Activated T-cell treated with anti-CD3 and anti-CD28 coated beads, Interleukin-2, amount 50 U/mL, for 24 hours (primary cell): ENCODE data around the gene NHLH1.

Experiments
- DNase-seq: peaks from one replicate; pipeline ENCODE4 v3.0.0-alpha.2; 2020
- H3K27ac Mint-ChIP-seq: 2 replicates; pipeline ENCODE4 v1.8.0; 2020; ENCODE audit warnings: mild to moderate bottlenecking, mixed read lengths
- H3K27me3 Mint-ChIP-seq: 2 replicates; pipeline ENCODE4 v1.8.0; 2020; ENCODE audit warnings: mixed read lengths
- H3K36me3 Mint-ChIP-seq: 2 replicates; pipeline ENCODE4 v1.8.0; 2020; ENCODE audit warnings: low read depth, mixed read lengths
- H3K4me1 Mint-ChIP-seq: 2 replicates; pipeline ENCODE4 v1.8.0; 2020; ENCODE audit warnings: low read depth, mixed read lengths
- H3K4me3 Mint-ChIP-seq: 2 replicates; pipeline ENCODE4 v1.8.0; 2020; ENCODE audit warnings: mild to moderate bottlenecking, moderate library complexity, mixed read lengths
- H3K9me3 Mint-ChIP-seq: 2 replicates; pipeline ENCODE4 v1.8.0; 2020; ENCODE audit warnings: mixed read lengths

Gene NHLH1

GRCh38 chr1:160407839-160408801, 41.2 kb downstream of the NHLH1 start:
- Mint-ChIP-seq H3K4me3 (no peak overlapping the region), H3K36me3 (no peaks in the 10 kb centered on the region), H3K4me1 (no peaks in the 10 kb centered on the region), H3K9me3 (no peaks in the 10 kb centered on the region), H3K27ac (no peak overlapping the region), H3K27me3 (no peaks in the 10 kb centered on the region)
- DNase-seq, result no peak

DNA sequence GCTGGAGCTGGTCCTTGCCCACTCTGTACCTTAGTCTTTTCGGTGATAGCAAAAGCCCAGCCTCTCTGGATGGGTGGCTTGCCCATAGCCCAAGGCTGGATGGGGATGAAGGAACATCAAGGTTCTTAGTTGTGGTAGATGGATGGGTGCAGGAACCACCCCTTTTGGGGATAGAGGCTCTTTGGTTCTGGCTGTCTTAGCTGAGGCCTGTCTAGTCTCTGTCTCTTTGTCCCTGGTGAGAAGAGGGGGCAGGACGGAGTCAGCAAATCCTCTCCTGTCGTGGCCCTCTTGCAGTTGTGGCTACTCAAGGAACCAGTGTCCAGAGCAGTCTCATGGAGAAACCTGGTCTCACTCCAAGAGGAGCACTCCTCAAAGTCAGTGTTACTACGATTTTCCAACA, 42.0 kb downstream of the NHLH1 start:
- no peaks in the 10 kb centered on the region for H3K27me3 Mint-ChIP-seq
- no peaks in the 10 kb centered on the region for H3K36me3 Mint-ChIP-seq
- no peak for DNase-seq
- H3K27ac Mint-ChIP-seq, result no peak overlapping the region
- H3K4me3 Mint-ChIP-seq, result no peak overlapping the region
- no peaks in the 10 kb centered on the region for H3K4me1 Mint-ChIP-seq
- H3K9me3 Mint-ChIP-seq, result no peaks in the 10 kb centered on the region

GRCh38 chr1:160409486-160409885, 42.6 kb downstream of the NHLH1 start:
- Mint-ChIP-seq H3K4me1 (no peaks in the 10 kb centered on the region), H3K36me3 (no peaks in the 10 kb centered on the region), H3K9me3 (no peaks in the 10 kb centered on the region), H3K27ac (no peak overlapping the region), H3K27me3 (no peaks in the 10 kb centered on the region), H3K4me3 (no peak overlapping the region)
- no peak for DNase-seq

- Mint-ChIP-seq H3K36me3 (no peaks in the 10 kb centered on the region), H3K4me1 (no peaks in the 10 kb centered on the region), H3K9me3 (no peaks in the 10 kb centered on the region), H3K27ac (no peak overlapping the region), H3K27me3 (no peaks in the 10 kb centered on the region), H3K4me3 (no peak overlapping the region)
- no peak for DNase-seq
Measured at GRCh38 chr1:160410406-160411005, 43.6 kb downstream of the NHLH1 start.

- Mint-ChIP-seq H3K27me3 (no peaks in the 10 kb centered on the region), H3K27ac (no peak overlapping the region), H3K4me1 (no peaks in the 10 kb centered on the region), H3K4me3 (no peak overlapping the region), H3K36me3 (no peaks in the 10 kb centered on the region), H3K9me3 (no peaks in the 10 kb centered on the region)
- DNase-seq, result no peak
Measured at GRCh38 chr1:160411271-160412027, 44.6 kb downstream of the NHLH1 start.

- Mint-ChIP-seq H3K9me3 (no peaks in the 10 kb centered on the region), H3K27me3 (no peaks in the 10 kb centered on the region), H3K4me3 (no peak overlapping the region), H3K27ac (no peak overlapping the region), H3K36me3 (no peaks in the 10 kb centered on the region), H3K4me1 (no peaks in the 10 kb centered on the region)
- no peak for DNase-seq
Measured at GRCh38 chr1:160412028-160412362, 45.1 kb downstream of the NHLH1 start.

DNA sequence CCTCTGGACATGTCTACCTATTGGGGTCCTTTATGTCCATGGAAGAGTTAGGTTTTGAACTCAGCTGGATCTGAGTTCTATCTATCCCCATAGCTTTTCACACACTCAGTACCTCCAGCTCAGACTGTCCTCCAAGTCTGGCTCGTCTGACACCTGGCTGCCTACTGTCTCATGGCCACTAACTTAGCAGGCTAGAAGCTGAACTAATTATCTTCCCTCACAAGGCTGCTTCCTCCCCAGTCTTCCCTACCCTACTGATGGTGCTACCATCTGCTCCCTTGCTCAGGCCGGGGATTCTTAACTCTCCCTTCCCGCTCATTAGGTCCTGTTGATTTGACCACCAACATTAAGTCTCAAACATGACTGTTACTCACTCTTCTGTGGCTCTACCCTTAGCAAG, 46.8 kb downstream of the NHLH1 start:
- Mint-ChIP-seq H3K9me3 (no peaks in the 10 kb centered on the region), H3K36me3 (no peaks in the 10 kb centered on the region)
- DNase-seq, result no peak

GRCh38 chr1:160414881-160415280, 48.0 kb downstream of the NHLH1 start:
- no peak for DNase-seq
- Mint-ChIP-seq H3K36me3 (no peaks in the 10 kb centered on the region), H3K27ac (no peak overlapping the region), H3K9me3 (no peaks in the 10 kb centered on the region), H3K4me1 (no peaks in the 10 kb centered on the region), H3K4me3 (no peak overlapping the region), H3K27me3 (no peaks in the 10 kb centered on the region)

More for the DNA sequence above, 46.8 kb downstream of the NHLH1 start:
- H3K4me1 Mint-ChIP-seq, result no peaks in the 10 kb centered on the region
- no peak overlapping the region for H3K4me3 Mint-ChIP-seq
- no peaks in the 10 kb centered on the region for H3K27me3 Mint-ChIP-seq
- no peak overlapping the region for H3K27ac Mint-ChIP-seq

DNA sequence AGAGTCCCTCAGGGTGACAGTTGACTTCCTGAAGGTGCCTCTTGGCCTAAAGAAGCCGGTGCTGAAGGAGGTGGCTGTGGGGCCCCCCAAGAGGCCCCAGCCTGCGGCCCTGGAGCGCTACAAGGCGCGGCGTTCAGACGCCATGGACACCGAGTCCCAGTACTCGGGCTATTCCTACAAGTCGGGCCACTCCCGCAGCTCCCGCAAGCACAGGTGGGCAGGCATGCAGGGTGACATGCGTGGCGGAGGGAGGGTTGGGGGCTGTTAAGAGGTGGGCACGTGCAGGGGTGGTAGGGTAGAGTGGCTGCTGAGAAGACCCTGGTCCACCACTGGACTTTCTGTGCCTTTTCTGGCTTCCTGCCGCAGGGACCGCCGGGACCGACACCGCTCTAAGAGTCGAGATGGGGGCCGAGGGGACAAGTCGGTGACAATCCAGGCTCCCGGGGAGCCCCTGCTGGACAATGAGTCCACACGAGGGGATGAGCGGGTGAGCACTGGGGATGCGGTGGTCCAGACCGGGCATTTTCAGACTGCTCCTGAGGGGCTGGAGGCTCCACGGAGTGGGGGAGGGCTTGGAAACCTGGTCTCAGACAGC, 48.9 kb downstream of the NHLH1 start:
- Mint-ChIP-seq H3K27ac (no peak overlapping the region), H3K36me3 (no peaks in the 10 kb centered on the region)

DNA sequence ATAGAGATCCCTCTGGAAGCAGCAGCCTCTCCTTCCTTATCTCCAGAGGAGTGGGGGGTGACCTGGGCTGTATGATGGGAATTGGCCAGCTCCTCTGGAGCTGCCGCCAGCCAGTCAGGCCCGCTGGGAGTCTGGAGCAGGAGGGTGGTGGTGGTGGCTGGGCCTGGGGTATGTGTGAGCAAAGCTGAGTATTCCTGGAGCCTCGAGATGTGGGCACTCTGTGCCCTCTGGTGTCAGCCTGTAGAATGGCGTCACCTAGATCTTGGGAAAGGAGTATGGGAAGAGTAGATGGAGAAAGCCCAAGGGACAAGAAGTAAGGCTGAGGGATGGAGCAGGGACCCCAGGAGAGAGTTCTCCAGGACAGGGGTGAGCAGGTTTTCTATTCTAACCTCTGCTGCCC, 49.5 kb downstream of the NHLH1 start:
- Mint-ChIP-seq H3K4me1 (no peaks in the 10 kb centered on the region), H3K4me3 (no peak overlapping the region), H3K27me3 (no peaks in the 10 kb centered on the region), H3K9me3 (no peaks in the 10 kb centered on the region), H3K27ac (no peak overlapping the region), H3K36me3 (no peaks in the 10 kb centered on the region)
- no peak for DNase-seq

More for the DNA sequence above, 48.9 kb downstream of the NHLH1 start:
- no peak for DNase-seq
- Mint-ChIP-seq H3K9me3 (no peaks in the 10 kb centered on the region), H3K4me1 (no peaks in the 10 kb centered on the region), H3K4me3 (no peak overlapping the region), H3K27me3 (no peaks in the 10 kb centered on the region)

DNA sequence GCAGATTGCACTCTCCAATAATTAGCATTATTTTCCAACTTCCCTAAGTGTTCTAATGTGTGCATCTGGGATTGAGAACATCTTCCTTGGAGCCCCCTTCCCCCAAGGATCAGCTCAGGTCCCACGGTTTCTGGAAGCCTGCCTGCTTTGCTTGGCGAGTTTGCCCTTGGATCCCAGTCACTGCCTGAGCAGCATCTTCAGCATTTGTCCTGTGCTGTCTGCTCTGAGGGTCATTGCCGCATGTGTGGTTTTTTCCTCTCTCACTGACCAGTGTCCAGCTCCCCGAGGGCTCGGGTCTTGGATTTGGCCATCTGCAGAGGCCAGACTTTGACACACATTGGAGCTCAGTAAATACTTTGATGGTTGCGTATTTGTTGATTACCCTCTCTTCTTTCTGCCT, 51.6 kb downstream of the NHLH1 start:
- Mint-ChIP-seq H3K36me3 (no peaks in the 10 kb centered on the region), H3K4me1 (no peaks in the 10 kb centered on the region), H3K4me3 (no peak overlapping the region), H3K27me3 (no peaks in the 10 kb centered on the region), H3K9me3 (no peaks in the 10 kb centered on the region), H3K27ac (no peak overlapping the region)
- DNase-seq, result no peak

DNA sequence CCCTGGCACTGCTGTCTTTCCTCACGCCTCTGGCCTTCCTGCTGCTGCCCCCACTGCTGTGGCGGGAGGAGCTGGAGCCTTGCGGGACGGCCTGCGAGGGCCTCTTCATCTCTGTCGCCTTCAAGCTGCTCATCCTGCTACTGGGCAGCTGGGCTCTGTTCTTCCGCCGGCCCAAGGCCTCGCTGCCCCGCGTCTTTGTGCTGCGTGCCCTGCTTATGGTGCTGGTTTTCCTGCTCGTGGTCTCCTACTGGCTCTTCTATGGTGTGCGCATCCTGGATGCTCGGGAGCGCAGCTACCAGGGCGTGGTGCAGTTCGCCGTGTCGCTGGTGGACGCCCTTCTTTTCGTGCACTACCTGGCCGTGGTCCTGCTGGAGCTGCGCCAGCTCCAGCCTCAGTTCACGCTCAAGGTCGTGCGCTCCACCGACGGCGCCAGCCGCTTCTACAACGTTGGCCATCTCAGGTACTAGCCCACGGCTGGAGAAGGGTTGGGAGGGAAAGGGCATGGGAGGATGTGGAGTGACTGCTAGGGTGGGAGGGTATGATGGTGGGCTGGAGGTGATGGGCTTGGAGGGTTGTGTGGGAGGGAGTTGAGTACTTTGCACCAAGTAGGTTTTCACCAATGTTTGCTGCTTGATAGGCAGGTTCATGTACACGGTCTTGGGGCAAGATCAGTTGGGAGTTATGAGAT, 52.4 kb downstream of the NHLH1 start:
- H3K36me3 Mint-ChIP-seq, result no peaks in the 10 kb centered on the region
- H3K27me3 Mint-ChIP-seq, result no peaks in the 10 kb centered on the region
- H3K27ac Mint-ChIP-seq, result no peak overlapping the region
- no peak overlapping the region for H3K4me3 Mint-ChIP-seq
- no peaks in the 10 kb centered on the region for H3K4me1 Mint-ChIP-seq
- DNase-seq, result no peak
- no peaks in the 10 kb centered on the region for H3K9me3 Mint-ChIP-seq

- H3K9me3 Mint-ChIP-seq, result no peaks in the 10 kb centered on the region
- no peaks in the 10 kb centered on the region for H3K27me3 Mint-ChIP-seq
- DNase-seq, result no peak
- H3K36me3 Mint-ChIP-seq, result no peaks in the 10 kb centered on the region
- H3K27ac Mint-ChIP-seq, result no peak overlapping the region
- H3K4me1 Mint-ChIP-seq, result no peaks in the 10 kb centered on the region
- no peak overlapping the region for H3K4me3 Mint-ChIP-seq
Measured at GRCh38 chr1:160419838-160420169, 52.9 kb downstream of the NHLH1 start.
